Measurements from ENCODE around the gene AGAP3. TPM values are rescaled to one million over a fixed set of nuclear protein-coding genes. Genes with fewer than 3 reads are reported as not detected.

Gene AGAP3
- total and polyA plus RNA-seq, 2 experiments from 2014 or later = 10.3 to 43.3 TPM

DNA sequence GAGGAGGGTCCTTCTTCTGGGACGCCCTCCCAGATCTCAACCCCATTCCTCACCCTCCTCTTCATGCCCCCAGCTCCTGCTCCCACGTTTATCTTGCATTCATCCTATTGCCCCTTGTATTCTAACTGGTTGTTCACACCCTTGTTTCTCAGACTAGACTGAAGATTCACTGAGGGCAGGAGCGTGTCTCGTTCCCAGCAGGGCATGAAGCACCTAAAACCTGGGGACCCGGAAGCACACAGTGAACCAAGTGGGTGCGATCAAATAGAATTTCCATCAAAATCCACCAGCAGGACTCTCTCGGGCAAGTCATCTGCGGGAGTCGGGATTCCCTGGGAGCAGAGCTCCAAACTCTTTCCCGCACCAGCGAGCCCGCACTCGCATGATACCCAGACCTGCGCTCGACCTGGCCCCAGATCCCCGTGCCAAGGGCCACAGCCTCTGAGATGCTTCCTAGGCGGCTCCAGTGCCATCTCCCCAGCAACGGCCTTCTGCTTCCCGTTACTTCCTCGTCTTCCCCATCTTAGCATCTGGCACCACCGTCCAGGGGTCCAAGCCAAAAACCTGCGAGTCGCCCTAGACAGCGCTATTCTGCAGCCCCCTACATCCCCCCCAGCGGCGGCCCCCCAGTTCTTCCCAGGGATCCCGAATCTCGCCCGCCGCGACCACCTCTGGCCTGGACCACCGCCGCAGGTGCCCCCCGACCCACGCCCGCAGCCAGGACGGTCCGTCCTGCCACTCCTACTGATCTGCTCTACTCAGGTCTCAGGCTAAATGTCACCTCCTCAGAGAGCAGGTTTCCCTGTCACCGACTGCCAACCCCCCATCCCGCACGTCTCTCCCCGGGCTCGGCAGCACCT lies 87.3 kb downstream of the AGAP3 start:
- Histone ChIP-seq H3K4me3 (no peak overlapping the region), H3K36me3 (ENCODE audit: low read depth) (no peaks in the 10 kb centered on the region), H3K27ac (no peak overlapping the region), H3K27me3 (replicated peaks; ENCODE audit: insufficient read depth) (peaks cover 72% of the 10 kb centered on the region), H3F3A (ENCODE audit: insufficient read depth) (no peaks in the 10 kb centered on the region), H3K79me2 (ENCODE audit: insufficient read depth) (no peaks in the 10 kb centered on the region), H3K4me2 (ENCODE audit: unreplicated experiment) (no peak overlapping the region), H3K9me2 (ENCODE audit: insufficient read depth) (no peaks in the 10 kb centered on the region), H3K4me1 (ENCODE audit: insufficient read depth) (no peaks in the 10 kb centered on the region), H2AFZ (no peak overlapping the region), H4K20me1 (ENCODE audit: insufficient read depth) (no peaks in the 10 kb centered on the region), H3K9ac (no peak overlapping the region), H3K9me3 (ENCODE audit: low read depth) (no peaks in the 10 kb centered on the region)
- 56 to 58% methylated on average over 33 to 43 of the region's 43 CpGs for WGBS, 2 experiments (ENCODE audit: low coverage in 1 of 2, low lambda C conversion rate in 2 of 2, missing lambda C conversion rate in 2 of 2)
- in situ Hi-C loops (cut with MboI) = no loop called here
- no peak for DNase-seq
- TF ChIP-seq EZH2phosphoT487 (IDR thresholded peaks at IDR 0.05; ENCODE audit: insufficient read depth, low read depth) (no peak), EZH2 (IDR thresholded peaks at IDR 0.05; ENCODE audit: insufficient read depth, poor library complexity, severe bottlenecking) (no peak)

- Histone ChIP-seq H4K20me1 (ENCODE audit: insufficient read depth) (no peaks in the 10 kb centered on the region), H3K9me2 (ENCODE audit: insufficient read depth) (no peaks in the 10 kb centered on the region), H2AFZ (no peak overlapping the region), H3K9me3 (ENCODE audit: low read depth) (no peaks in the 10 kb centered on the region), H3K4me3 (no peak overlapping the region), H3K4me1 (ENCODE audit: insufficient read depth) (no peaks in the 10 kb centered on the region), H3K27me3 (replicated peaks; ENCODE audit: insufficient read depth) (peaks cover 72% of the 10 kb centered on the region), H3K27ac (no peak overlapping the region), H3K79me2 (ENCODE audit: insufficient read depth) (no peaks in the 10 kb centered on the region), H3K4me2 (ENCODE audit: unreplicated experiment) (no peak overlapping the region), H3K36me3 (ENCODE audit: low read depth) (no peaks in the 10 kb centered on the region), H3F3A (ENCODE audit: insufficient read depth) (no peaks in the 10 kb centered on the region), H3K9ac (no peak overlapping the region)
- in situ Hi-C loops (cut with MboI) = no loop called here
- TF ChIP-seq EZH2phosphoT487 (IDR thresholded peaks at IDR 0.05; ENCODE audit: insufficient read depth, low read depth) = no peak
- no peak for TF ChIP-seq EZH2 (IDR thresholded peaks at IDR 0.05; ENCODE audit: insufficient read depth, poor library complexity, severe bottlenecking)
- peak; percentile 30 for DNase-seq
- 39 to 44% methylated on average over 39 to 74 of the region's 77 CpGs for WGBS, 2 experiments (ENCODE audit: low coverage in 1 of 2, low lambda C conversion rate in 2 of 2, missing lambda C conversion rate in 2 of 2)
Observed at GRCh38 chr7:151174246-151175046, 88.2 kb downstream of the AGAP3 start.

- Histone ChIP-seq H3K9ac (no peak overlapping the region), H3K9me3 (ENCODE audit: low read depth) (no peaks in the 10 kb centered on the region), H3K27me3 (replicated peaks; ENCODE audit: insufficient read depth) (peaks cover 66% of the 10 kb centered on the region), H3K9me2 (ENCODE audit: insufficient read depth) (no peaks in the 10 kb centered on the region), H3F3A (ENCODE audit: insufficient read depth) (no peaks in the 10 kb centered on the region), H3K36me3 (ENCODE audit: low read depth) (no peaks in the 10 kb centered on the region), H4K20me1 (ENCODE audit: insufficient read depth) (no peaks in the 10 kb centered on the region), H3K4me2 (ENCODE audit: unreplicated experiment) (no peak overlapping the region), H3K79me2 (ENCODE audit: insufficient read depth) (no peaks in the 10 kb centered on the region), H3K4me3 (no peak overlapping the region), H2AFZ (no peak overlapping the region), H3K4me1 (ENCODE audit: insufficient read depth) (no peaks in the 10 kb centered on the region), H3K27ac (no peak overlapping the region)
- WGBS, 2 experiments (ENCODE audit: low coverage in 1 of 2, low lambda C conversion rate in 2 of 2, missing lambda C conversion rate in 2 of 2) = 76 to 79% methylated on average over 16 of the region's 16 CpGs
- DNase-seq = no peak
- TF ChIP-seq EZH2 (IDR thresholded peaks at IDR 0.05; ENCODE audit: insufficient read depth, poor library complexity, severe bottlenecking) = no peak
- no peak for TF ChIP-seq EZH2phosphoT487 (IDR thresholded peaks at IDR 0.05; ENCODE audit: insufficient read depth, low read depth)
- in situ Hi-C loops (cut with MboI) = no loop called here
Observed at GRCh38 chr7:151175047-151175792, 88.9 kb downstream of the AGAP3 start.

DNA sequence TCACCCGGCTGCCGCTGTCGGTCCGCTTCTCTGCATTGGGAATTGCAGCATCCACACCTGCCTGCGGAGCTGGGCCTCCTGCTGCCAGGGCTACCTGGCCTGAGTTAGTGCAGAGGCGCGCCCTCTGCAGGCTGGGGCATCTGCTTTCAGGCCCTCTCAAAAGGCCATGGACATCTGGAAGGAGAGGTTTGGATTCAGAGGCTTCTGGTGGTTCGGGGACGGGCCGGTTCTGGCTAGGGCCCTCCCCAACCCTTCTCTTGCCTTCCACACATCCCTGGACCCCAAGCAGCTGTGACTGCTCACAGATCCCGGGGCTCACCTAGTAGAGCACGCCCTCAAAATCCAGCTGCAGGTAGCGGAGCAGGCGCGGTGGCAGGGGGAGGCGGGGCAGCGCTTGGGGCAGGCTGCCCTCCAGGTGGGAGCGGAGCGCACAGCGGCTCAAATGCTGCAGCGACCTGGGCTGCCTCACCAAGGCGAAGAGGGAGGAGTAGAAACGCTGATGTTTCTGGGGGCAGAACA lies 89.6 kb downstream of the AGAP3 start:
- H3K9me2 ChIP-seq (ENCODE audit: insufficient read depth) = no peaks in the 10 kb centered on the region
- no peak overlapping the region for H2AFZ ChIP-seq
- no peaks in the 10 kb centered on the region for H4K20me1 ChIP-seq (ENCODE audit: insufficient read depth)
- TF ChIP-seq EZH2phosphoT487 (IDR thresholded peaks at IDR 0.05; ENCODE audit: insufficient read depth, low read depth) = no peak
- TF ChIP-seq EZH2 (IDR thresholded peaks at IDR 0.05; ENCODE audit: insufficient read depth, poor library complexity, severe bottlenecking) = no peak
- no peak overlapping the region for H3K9ac ChIP-seq
- DNase-seq = no peak
- H3K79me2 ChIP-seq (ENCODE audit: insufficient read depth) = no peaks in the 10 kb centered on the region
- no peak overlapping the region for H3K4me2 ChIP-seq (ENCODE audit: unreplicated experiment)
- no peaks in the 10 kb centered on the region for H3K36me3 ChIP-seq (ENCODE audit: low read depth)
- H3K4me1 ChIP-seq (ENCODE audit: insufficient read depth) = no peaks in the 10 kb centered on the region
- H3K27ac ChIP-seq = no peak overlapping the region
- in situ Hi-C loops (cut with MboI) = no loop called here
- no peaks in the 10 kb centered on the region for H3F3A ChIP-seq (ENCODE audit: insufficient read depth)
- peaks cover 59% of the 10 kb centered on the region for H3K27me3 ChIP-seq (replicated peaks; ENCODE audit: insufficient read depth)
- H3K9me3 ChIP-seq (ENCODE audit: low read depth) = no peaks in the 10 kb centered on the region
- WGBS, 2 experiments (ENCODE audit: low coverage in 1 of 2, low lambda C conversion rate in 2 of 2, missing lambda C conversion rate in 2 of 2) = 66 to 69% methylated on average over 23 of the region's 23 CpGs
- no peak overlapping the region for H3K4me3 ChIP-seq

Data from GM23248 (cell line).